Stimulated activated CD4-positive, alpha-beta T cell treated with anti-CD3 and anti-CD28 coated beads, Interleukin-1b, Interleukin-23, amount 100 ng/mL, for 48 hours (primary cell): ENCODE results near the gene MPDZ.

Experiments used
- DNase-seq: peaks from one replicate; pipeline ENCODE4 v3.0.0-alpha.2; 2020

The MPDZ gene, protein sequence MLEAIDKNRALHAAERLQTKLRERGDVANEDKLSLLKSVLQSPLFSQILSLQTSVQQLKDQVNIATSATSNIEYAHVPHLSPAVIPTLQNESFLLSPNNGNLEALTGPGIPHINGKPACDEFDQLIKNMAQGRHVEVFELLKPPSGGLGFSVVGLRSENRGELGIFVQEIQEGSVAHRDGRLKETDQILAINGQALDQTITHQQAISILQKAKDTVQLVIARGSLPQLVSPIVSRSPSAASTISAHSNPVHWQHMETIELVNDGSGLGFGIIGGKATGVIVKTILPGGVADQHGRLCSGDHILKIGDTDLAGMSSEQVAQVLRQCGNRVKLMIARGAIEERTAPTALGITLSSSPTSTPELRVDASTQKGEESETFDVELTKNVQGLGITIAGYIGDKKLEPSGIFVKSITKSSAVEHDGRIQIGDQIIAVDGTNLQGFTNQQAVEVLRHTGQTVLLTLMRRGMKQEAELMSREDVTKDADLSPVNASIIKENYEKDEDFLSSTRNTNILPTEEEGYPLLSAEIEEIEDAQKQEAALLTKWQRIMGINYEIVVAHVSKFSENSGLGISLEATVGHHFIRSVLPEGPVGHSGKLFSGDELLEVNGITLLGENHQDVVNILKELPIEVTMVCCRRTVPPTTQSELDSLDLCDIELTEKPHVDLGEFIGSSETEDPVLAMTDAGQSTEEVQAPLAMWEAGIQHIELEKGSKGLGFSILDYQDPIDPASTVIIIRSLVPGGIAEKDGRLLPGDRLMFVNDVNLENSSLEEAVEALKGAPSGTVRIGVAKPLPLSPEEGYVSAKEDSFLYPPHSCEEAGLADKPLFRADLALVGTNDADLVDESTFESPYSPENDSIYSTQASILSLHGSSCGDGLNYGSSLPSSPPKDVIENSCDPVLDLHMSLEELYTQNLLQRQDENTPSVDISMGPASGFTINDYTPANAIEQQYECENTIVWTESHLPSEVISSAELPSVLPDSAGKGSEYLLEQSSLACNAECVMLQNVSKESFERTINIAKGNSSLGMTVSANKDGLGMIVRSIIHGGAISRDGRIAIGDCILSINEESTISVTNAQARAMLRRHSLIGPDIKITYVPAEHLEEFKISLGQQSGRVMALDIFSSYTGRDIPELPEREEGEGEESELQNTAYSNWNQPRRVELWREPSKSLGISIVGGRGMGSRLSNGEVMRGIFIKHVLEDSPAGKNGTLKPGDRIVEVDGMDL (N-terminal part only)

DNA sequence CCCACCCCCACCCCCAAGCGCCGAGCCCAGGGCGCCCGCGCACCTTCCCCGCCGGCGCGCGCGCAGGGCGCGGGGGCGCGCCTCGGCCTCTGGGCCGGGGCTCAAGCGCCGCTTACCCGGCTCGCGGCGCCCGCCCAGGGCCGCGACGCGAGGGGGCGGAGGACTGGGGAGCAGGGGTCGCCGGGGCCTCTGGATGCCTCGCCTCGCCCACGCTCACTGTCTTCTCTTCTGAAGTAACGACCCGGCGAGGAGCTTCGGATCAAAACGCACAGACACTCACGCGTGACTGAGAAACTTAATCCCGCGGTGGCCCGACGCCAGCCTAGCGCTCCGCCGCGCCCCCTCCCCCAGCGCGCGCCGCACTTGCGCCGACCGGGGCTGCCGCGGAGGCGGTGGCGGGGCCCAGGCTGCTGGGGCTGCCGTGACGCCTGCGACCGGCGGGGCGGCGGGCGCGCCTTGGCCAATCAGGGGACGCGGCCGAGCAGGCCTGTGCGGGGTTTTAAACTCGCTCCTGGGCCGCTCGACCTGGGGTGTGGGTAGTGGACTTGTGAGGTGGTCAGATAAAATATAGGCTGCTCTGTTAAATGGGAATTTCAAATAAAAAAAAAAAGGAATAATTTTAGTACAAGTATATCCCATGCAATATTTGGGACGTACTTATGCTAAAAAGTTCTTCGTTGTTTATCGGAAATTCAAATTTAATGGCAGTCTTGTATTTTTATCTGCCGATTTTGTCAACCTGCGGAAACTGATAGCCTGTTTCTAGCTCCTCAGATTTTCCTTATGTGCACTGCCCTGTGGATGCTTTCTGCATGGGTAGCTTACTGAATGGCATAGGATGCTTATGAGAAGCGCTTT lies at the start of gene MPDZ:
Gene MPDZ (minus strand): TSS at position 409 of the 858 bp plus-strand sequence. CDS start 29,377 bp downstream, outside the sequence.
- DNase-seq = no peak

DNA sequence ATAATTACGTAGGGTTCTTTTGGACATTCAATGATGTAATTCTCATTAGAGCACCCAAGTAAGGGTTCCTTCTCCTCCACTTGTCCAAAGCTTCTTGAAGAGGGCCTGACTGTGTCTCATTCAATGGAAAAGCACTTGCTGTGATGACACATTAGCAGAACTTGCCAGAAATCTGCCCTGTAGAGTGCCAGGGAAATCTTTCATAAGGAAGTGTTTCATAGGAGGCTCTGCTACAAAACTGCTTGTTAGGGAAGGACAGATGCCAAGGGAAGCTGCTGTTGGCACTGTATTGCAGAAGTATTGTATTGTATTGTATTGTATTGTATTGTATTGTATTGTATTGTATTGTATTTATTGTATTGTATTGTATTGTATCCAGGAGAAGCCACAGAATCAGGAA lies 45.5 kb upstream of the MPDZ start:
- DNase-seq = no peak

DNA sequence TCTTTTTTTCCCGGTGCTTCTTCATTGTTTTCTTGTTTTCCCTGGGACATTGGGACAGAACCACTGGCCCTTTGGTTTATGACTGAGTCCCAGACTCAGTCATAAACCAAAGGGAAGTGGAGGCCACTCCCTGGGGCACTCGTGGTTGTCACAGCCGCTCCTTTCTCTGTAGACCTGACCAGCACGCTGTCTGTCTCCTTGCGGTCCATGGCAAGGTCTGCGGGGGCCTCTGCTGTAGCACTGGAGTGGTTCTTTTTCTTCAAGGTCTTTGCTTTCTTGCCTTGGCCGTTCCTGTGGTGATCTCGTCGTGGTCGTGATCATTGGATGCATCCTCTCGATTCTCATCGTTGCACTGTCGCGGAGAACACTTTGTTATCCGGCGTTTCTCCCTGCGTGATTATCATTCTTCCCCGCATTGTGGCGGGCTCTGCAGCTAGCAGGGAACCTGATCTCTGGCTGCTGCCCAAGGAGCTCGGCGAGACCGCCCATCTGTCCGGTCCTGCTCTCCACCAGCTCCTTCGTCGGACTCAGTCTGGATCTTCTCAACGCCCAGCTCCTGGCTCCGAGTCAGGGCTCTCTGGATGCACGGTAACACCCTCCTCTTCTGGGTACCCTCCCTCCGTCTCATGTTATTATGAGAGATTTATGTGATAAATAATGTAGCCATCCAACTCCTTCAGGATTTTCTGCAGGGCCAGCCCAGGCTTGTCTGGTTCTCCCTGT lies 43.5 kb upstream of the MPDZ start:
- DNase-seq = no peak

DNA sequence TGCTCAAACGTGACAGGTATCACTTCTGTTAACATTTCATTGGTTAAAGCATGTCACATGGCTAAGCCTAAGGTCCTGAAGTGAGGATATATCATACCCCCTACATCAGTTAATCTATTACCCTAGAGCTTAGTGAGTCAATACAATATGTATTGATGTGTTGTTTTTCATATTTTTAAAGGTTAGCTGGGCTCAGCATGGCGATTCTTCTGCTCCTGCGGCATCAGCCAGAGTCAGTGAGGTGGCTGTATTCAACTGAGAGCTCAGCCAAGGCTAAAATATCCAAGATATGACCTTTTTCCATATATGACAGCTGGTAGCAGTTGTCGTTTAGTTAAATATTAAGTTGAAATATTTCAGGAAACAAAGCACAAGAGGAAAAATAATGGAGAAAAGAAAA lies 38.5 kb upstream of the MPDZ start:
- DNase-seq = no peak

DNA sequence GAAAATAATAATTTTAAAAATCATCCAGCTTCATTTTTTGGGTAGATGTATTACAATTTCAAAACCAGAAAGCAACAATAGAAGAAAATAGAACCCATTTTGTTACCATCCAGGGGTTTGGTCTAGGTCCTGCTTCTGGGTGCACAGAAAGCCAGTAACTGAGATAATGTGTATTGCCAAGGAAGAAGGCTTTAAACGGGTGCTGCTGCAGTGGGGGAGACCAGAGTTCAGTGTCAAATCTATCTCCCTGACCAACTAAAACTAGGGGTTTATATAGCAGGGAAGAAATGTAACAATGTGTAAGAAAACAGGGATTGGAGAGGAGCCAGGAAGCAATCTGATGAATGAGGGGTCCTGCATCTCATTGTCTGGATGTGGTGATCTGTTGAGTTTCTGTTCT lies 17.5 kb upstream of the MPDZ start:
- DNase-seq = no peak

DNA sequence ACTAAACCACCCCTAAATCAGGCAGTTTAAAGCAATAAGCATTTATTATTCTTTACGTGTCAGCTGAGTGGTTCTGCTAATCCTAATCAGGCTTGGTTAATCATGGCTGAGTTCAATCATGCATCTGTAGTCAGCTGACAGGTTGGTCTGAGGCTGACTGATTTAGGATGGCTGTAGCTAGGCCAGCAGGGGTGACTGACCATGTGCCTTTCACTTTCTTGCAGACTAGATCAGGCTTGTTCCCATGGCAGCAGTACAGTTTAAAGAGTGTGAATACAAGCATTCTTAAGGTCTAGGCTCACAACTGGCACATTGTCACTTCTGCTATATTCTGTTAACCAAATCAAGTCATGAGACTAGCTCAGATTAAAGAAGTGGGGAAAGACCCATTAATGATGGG lies 16.1 kb upstream of the MPDZ start:
- DNase-seq = no peak

DNA sequence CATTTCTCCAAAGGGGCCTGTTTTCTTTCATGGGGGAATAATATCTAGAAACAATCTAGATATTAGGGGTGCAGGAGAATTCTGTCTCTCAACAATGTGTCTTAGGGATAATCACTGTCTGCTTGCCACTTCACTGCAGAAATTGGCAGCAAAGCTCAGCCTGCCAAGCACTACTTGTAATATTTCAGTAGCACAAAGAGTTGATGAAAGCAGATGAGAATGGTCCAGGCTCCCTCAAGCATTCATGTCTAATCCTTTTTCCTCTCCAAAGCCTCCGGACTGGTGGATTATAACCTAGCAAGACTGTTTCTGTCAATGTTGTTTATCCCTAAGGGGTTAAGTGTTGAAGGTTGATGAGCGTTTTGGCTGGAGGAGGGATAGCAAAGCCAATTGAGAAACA lies 13.3 kb upstream of the MPDZ start:
- no peak for DNase-seq

DNA sequence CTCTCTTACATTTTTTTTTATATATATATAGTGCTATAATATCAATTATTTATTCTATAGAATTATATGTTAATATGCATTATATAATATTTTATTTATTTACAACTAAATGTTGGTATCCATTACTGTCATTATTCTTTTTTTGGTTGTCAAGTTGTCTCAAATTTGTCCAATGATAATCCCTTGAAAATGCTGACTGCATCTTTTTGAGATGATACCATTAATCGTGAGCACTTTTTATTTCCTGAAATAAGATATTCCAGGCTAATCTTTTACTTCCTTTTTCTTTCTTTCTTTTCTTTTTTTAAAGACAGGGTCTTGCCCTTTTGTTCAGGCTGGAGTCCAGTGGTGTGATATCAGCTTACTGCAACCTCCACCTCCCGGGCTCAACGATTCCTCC lies 12.7 kb upstream of the MPDZ start:
- DNase-seq = no peak

DNA sequence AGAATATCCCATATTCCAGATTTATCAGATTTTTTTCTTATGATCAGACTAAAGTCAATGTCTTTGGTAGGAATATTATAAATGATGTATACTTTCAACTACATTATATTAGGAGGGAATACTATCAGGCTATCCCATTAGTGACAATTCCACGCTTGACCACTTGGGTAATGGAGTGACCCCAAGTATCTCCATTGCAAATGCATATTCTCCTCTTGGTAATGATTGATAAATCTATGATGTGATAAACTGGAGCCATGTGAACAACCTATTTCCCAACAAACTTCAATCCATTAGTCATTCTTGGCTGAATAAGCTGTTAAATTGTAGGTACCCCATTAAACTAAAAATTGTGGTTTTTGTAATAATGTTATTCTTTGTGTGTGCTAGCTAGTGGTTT lies 12.2 kb upstream of the MPDZ start:
- DNase-seq = no peak

DNA sequence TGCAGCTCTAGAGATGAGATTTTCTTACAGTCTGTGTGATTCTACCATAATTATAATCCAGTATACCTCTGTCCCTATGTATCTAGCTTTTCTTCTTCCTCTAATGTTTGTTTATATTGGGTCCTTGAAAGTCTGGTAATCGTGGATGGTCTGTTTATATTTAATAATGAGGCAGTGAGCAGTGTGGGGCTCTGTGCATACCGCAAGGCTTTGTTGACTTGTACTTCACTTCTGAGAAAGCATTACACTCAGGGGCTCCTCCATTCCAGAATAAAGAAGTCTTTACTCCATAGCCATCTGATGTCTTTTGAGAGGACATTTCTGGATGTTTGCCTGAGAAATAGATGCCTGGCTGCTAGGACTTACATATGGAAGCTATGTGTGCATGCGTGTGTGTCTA lies 4.5 kb upstream of the MPDZ start:
- no peak for DNase-seq

DNA sequence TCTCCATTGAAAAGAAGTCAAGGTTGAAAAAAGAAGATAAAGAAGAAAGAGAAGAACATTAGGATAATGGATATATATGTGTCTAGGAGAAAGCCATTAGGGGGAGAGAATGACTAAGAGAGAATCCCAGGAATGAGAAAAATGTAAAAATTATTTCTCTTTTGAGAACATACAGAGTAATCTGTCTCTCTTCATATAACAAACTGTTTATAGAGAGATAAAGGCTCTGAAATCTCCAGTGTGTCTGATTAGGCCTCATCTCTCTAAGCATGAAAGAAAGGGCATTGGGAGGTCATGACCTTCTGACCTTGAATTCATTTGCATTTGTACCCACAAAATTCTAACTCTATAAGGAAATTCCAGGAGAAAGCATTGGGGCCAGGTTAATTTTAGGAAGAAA lies 3.5 kb upstream of the MPDZ start:
- DNase-seq = no peak

DNA sequence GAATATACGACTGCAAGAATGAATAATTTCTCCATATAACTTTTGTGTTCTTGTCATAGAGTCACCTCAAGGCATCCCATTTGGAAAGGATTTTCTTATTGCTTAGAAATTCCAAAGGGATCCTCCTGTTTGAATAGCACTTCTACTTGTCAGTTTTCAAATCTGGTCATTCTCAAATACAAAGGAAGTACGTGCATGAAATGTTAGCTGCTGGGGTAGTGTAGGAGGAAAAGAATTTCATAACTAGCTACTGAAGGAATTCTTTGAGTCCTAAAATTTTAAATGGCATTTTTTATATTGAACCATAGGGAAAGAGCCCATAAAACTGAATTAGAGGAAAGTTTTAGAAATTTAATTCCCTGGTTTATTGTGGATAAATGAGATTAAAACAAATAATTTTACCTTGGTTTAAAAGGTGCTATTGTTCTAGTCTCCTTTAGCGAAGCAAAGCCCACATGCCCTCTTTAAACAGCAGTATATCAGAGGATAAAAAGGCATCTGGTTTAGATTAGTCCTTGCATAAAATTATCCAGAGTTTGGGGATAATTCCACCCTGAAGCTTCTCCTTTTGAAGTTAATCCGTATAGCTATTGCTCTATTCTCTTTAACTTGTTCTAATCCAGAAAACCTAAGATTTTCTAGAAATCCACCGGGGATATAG lies 2.0 kb upstream of the MPDZ start:
- no peak for DNase-seq

DNA sequence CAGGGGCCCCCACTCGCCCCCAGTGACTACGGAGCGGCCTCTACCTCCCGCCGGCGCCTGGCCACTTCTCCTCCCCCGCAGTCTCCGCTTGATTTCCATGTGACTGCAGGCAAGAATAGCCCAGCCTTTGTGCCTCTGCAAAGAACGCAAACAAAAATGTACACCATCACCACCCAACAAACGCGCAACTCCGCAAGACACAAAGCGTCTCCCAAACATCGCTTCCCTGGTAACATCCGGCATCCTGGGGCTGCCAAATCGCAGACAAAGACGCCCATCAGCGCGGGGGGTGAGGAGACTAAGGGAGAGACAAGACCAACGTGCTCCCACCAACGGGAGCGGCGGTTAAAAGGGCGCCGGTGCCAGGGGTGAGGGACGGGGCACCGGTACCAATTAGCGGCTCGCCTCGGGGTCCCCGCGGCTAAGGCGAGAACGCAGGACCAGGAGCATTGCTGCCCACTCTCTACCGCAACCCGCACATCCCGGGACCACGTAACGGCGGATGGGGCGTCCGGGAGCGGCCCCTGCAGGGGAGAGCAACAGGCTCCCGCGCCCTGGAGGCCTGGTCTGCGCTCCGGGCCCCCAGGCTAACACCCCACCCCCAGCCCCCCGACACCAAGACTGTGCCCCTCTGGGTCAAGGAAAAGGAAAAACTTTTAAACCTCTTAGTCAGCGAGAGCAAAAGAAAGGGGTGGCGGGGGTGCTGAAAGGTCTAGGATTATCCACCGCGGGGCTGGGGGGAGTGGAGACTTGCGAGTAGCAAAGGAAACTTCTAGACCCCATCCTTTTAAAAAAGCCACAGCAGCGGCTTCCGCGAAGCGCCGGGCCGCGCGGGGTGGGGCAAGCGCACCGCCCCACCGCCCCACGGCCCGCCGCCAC lies 885 bp downstream of the MPDZ start:
- no peak for DNase-seq

DNA sequence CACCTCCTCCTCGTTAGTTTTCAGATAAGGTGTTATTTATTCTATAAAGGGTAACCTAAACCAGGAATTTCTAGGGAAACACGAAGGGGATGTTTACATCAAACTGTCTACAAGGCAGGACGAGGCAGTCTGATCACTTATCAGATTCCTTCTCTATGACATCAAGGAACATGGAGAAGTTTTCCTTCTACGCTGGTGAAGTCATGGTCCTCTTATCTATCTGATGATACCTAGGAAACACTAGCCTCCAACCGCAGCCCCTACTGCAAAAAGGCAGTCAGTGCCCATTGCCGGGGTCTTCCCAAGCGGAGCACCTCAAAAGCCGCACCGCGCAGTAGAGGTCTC lies 1.5 kb downstream of the MPDZ start:
- no peak for DNase-seq

DNA sequence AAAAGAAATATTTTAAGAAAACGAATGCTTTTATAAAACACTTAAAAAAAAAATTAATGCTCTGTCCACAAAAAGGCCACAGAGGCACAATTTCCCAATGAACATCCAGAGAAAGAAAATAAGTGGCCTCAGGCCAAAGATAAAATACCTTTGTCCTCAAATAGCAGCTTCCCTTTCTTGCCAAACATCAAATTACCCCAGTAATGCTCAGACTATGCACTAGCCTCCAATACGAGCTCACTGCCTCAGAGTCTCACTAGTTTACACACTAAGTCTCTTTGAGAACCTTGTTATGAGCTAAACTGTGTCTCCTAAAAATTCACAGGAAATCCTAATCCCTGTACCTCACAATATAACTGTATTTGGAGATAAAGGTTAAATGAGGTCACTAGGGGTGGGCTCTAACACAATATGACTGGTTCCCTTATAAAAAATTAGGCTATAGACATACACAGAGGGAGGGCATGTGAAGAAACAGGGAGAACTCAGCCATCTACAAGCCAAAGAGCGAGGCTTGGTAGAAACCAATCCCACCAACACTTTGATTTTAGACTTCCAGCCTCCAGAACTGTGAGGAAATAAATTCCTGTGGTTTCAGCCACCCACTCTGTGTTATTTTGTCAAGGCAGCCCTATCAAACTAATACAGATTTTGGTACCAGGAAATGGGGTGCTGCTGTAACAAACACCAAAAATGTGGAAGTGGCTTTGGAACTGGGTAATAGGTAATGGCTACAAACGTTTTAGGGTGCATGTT lies 4.4 kb downstream of the MPDZ start:
- no peak for DNase-seq

DNA sequence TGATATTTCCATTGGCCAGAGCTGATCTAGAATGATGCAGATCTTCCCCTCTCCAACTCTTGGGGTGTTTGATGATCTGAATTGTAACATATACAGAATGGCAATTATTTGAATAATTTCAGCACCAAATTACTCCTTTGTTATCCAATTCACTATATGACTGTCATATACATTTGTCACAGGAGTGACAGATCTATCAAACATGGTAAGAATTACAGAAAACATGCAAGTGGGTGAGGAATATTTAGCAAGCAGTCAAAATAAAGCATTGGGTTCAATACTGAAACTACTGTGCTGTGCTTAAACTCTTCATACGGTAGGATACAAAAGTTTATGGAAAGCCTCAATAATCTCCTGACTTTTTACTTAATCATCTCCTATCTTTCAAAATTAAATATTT lies 8.8 kb downstream of the MPDZ start:
- DNase-seq = no peak

DNA sequence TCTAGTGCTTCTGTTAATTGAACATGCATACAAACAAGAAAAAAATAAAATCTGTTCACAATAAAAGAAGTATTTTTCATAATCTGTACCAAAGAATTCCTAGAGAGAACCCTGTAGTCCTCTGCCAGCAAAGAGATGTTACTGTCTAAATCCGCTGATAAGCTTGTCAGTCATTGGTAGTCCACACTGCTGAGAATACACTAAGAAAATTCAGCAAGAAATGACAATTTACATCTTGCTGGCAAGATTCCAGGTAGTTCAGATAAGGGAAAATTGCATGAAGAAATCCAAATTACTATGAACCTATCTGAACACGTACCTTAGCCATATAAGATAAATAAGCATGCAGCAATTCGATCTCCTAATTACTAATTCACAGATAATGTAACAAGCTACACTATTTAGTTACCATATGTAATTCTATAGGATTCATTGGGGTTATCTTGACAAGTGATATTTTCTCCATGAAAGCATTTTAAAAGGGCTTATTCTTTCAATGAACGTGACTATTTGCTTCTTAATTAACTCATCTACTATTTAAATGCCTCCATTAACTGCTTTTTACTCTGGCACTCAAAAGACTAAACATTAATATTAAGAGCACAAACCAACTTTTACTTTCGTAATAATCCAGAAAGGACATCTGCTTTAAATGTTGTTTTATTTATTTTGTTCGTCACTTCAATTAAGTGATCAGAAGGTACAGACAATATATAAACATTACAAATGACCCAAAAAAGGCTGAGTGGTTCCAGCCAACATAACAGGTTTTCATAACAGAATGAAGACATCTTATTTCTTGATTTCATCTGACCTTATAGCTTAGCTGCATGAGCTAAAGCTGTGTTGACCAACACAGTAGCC lies 9.7 kb downstream of the MPDZ start:
- no peak for DNase-seq

DNA sequence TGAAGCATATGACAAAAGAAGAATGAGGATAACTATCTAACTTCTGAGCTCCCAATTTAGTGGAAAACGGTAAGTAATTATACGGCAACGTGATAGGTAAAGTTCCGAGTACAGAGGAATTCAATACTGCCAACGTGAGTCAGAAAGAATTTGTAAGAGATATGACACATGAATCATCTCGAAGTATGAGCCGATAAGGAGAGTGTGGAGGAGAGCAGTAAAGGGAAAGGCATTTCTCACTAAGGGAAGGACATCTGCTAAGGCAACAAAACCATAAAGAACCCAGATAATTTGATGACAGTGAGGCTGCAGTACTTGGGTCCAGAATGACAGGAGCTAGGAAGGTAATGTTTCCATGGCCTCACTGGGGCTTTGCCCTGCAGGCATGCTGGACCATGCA lies 11.0 kb downstream of the MPDZ start:
- DNase-seq = no peak

DNA sequence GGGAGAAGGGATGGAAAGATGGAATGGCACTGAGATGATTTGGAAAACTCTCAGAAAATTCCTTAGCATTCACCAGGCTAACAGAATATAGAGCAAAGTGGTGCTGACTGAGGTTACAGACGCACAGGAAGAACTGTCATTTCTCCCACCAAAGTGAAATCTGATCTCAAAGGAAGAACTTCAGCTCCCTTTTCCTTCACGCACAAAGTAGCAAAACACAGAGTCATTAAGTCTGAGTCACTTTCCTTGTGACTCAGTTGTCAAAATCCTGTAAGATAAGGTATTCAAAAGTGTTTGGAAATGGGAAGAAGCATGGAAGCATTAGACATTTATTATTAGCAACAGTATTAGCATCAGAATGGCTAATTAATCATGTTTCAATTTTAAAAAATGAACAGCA lies 11.7 kb downstream of the MPDZ start:
- DNase-seq = no peak
